Measurements from ENCODE around the gene SEC31B.

The SEC31B gene

DNA sequence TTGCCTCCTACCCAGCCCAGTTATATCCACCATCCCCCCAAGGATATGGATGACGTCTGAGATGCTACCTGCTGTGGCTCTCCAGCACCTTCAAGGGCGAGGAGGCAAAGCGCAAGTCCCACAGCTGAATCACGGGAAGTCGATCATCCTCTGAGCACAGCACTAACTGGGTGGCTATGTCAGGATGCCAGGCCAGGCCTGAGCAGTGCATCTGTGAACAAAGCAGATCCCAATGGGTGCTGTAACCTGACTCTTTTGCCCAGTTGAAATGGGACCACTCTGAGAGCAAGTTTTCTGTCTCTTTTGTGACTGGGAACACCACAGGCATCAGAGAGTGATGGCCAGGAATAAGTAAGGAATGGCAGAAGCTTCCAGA, 12.3 kb downstream of the SEC31B start:
- no peak overlapping the region for H2AFZ ChIP-seq (ENCODE audit: low read length)
- H3K4me2 ChIP-seq (ENCODE audit: low read length) = no peak overlapping the region
- TF ChIP-seq EZH2 (IDR thresholded peaks at IDR 0.05; ENCODE audit: borderline replicate concordance, low read length) (no peak), CTCF (IDR thresholded peaks at IDR 0.05; ENCODE audit: low read length) (no peak)
- no peaks in the 10 kb centered on the region for H3F3A ChIP-seq (ENCODE audit: insufficient read depth, low read length)
- H3K36me3 ChIP-seq (ENCODE audit: insufficient read depth, low read length) = no peaks in the 10 kb centered on the region
- no peaks in the 10 kb centered on the region for H4K20me1 ChIP-seq (ENCODE audit: insufficient read depth, low read length)
- H3K27ac ChIP-seq (ENCODE audit: low read depth, low read length, poor library complexity, severe bottlenecking) = no peak overlapping the region
- H3K4me1 ChIP-seq (ENCODE audit: insufficient read depth, low read length, severe bottlenecking) = peaks cover 13% of the 10 kb centered on the region
- H3K9me2 ChIP-seq (ENCODE audit: low read depth, low read length) = no peaks in the 10 kb centered on the region
- no peaks in the 10 kb centered on the region for H3K79me2 ChIP-seq (ENCODE audit: insufficient read depth, low read length)
- no peak overlapping the region for H3K9ac ChIP-seq (ENCODE audit: low read length)
- no peak overlapping the region for H3K4me3 ChIP-seq (ENCODE audit: low read depth, low read length, poor library complexity, severe bottlenecking)
- no peaks in the 10 kb centered on the region for H3K9me3 ChIP-seq (ENCODE audit: low read length)
- H3K27me3 ChIP-seq (ENCODE audit: insufficient read depth, low read length) = no peaks in the 10 kb centered on the region

DNA sequence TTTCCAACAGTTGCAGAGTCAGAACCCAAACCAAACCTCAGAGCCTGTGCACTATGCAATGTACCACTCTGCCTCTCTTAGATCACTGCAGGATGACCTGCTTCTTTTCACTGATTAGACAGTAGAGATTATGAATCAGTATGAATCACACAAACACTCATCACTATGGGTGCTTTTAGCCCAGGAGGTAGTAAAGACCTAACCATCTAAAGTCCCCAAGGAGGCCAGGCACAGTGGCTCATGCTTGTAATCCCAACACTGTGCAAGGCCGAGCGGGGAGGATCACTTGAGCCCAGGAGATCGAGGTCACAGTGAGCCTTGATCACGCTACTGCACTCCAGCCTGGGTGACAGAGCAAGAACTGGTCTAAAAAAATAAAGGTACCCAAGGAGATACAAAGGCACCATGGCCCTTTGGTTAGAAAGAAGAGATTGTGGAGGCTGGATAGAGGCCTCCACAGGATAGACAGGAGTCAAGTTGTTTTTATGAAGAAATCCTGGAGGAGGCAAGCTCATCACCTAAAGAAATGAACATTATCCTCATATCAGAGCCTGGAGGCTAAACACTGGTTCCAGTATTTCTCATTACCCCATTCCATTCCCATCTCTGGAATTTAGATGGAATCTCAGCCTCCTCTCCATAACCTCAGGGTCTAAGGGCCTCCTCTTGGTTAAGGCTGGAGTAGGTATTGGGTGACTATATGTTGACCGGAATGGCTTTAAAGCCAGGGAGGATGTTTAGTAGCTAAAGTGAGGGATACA, 12.9 kb downstream of the SEC31B start:
- no peaks in the 10 kb centered on the region for H3K79me2 ChIP-seq (ENCODE audit: insufficient read depth, low read length)
- no peaks in the 10 kb centered on the region for H4K20me1 ChIP-seq (ENCODE audit: insufficient read depth, low read length)
- no peak overlapping the region for H3K9ac ChIP-seq (ENCODE audit: low read length)
- no peaks in the 10 kb centered on the region for H3K36me3 ChIP-seq (ENCODE audit: insufficient read depth, low read length)
- no peaks in the 10 kb centered on the region for H3F3A ChIP-seq (ENCODE audit: insufficient read depth, low read length)
- H3K4me2 ChIP-seq (ENCODE audit: low read length) = no peak overlapping the region
- H2AFZ ChIP-seq (ENCODE audit: low read length) = no peak overlapping the region
- H3K9me3 ChIP-seq (ENCODE audit: low read length) = no peaks in the 10 kb centered on the region
- peaks cover 13% of the 10 kb centered on the region for H3K4me1 ChIP-seq (ENCODE audit: insufficient read depth, low read length, severe bottlenecking)
- H3K27ac ChIP-seq (ENCODE audit: low read depth, low read length, poor library complexity, severe bottlenecking) = no peak overlapping the region
- H3K9me2 ChIP-seq (ENCODE audit: low read depth, low read length) = no peaks in the 10 kb centered on the region
- H3K27me3 ChIP-seq (ENCODE audit: insufficient read depth, low read length) = no peaks in the 10 kb centered on the region
- H3K4me3 ChIP-seq (ENCODE audit: low read depth, low read length, poor library complexity, severe bottlenecking) = no peak overlapping the region
- TF ChIP-seq CTCF (IDR thresholded peaks at IDR 0.05; ENCODE audit: low read length) = no peak
- no peak for TF ChIP-seq EZH2 (IDR thresholded peaks at IDR 0.05; ENCODE audit: borderline replicate concordance, low read length)

DNA sequence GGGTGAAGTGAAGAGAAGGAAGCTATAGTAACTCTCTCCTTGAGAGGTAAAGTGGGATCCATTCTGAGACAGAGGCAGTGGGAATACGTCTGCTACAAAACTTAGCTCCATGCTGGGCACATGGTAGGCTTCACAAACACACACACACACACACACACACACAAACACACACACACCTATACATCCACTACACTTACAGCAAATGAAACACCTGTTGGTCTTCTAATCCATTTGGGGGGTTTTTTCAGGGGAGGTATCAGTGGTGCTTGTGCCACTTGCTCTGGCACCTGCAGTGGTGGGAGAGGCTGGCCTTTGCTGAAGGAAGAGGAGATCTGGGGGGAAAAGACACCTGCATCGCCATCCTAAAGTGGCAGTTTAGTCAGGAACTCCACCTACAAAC, 14.5 kb downstream of the SEC31B start:
- Histone ChIP-seq H3K4me2 (ENCODE audit: low read length) (no peak overlapping the region), H3K4me3 (ENCODE audit: low read depth, low read length, poor library complexity, severe bottlenecking) (no peak overlapping the region), H4K20me1 (ENCODE audit: insufficient read depth, low read length) (no peaks in the 10 kb centered on the region), H3K79me2 (ENCODE audit: insufficient read depth, low read length) (no peaks in the 10 kb centered on the region), H3K9me3 (ENCODE audit: low read length) (no peaks in the 10 kb centered on the region), H3K27ac (ENCODE audit: low read depth, low read length, poor library complexity, severe bottlenecking) (no peak overlapping the region), H3F3A (ENCODE audit: insufficient read depth, low read length) (no peaks in the 10 kb centered on the region), H3K27me3 (ENCODE audit: insufficient read depth, low read length) (no peaks in the 10 kb centered on the region), H3K9me2 (ENCODE audit: low read depth, low read length) (no peaks in the 10 kb centered on the region), H2AFZ (ENCODE audit: low read length) (no peak overlapping the region), H3K9ac (ENCODE audit: low read length) (no peak overlapping the region), H3K36me3 (ENCODE audit: insufficient read depth, low read length) (no peaks in the 10 kb centered on the region), H3K4me1 (ENCODE audit: insufficient read depth, low read length, severe bottlenecking) (no peaks in the 10 kb centered on the region)
- TF ChIP-seq EZH2 (IDR thresholded peaks at IDR 0.05; ENCODE audit: borderline replicate concordance, low read length) (no peak), CTCF (IDR thresholded peaks at IDR 0.05; ENCODE audit: low read length) (no peak)

All from OCI-LY1 (cell line).